Stimulated activated CD8-positive, alpha-beta memory T cell treated with anti-CD3 and anti-CD28 coated beads, Interleukin-7, amount 100 ng/mL, for 1 hour (primary cell): ENCODE data around the gene PPIB.

Source experiments
- DNase-seq, 2 donors: peaks; one replicate each; pipeline ENCODE4 v3.0.0-alpha.2; 2020; ENCODE audit warnings: low read depth in 2 of 2

Gene PPIB

DNA sequence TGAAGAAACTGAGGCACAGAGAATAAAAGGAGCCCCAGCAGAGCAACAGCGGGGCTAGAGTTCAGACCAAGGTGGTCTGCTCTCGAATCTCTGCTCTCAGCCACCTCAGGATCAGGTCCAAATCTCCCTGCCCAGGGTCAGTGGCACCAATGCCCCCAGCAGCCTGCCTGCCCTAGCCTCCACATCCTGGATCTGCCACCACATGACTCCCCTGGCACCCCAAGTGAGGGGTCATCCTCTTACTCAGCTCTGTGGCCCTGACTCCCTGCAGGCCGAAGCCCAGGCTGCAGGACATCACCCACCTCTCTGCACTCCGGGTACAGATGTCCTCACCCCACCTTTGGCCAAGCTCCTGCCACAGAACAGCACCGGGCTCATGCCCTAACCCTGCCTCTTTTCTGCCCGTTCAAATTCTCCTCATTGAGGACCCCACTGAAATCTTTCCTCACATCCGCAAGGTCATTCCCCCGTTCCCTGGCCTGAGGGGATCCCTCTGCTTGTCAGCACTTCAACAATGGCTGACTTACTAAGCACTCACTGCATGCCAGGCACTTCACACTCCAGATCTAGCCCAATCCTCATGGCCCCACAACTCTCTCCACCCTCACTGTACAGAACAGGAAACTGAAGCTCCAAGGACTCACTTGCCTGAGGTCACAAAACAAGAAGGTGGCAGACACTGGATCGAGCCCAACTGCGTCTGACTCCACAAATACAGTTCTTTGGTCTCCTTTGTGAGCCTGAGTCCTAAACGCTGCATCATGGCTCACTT is 4.3 kb downstream of the PPIB start:
- DNase-seq = no peak

GRCh38 chr15:64157599-64158125 is 5.2 kb downstream of the PPIB start:
- DNase-seq = no peak

DNA sequence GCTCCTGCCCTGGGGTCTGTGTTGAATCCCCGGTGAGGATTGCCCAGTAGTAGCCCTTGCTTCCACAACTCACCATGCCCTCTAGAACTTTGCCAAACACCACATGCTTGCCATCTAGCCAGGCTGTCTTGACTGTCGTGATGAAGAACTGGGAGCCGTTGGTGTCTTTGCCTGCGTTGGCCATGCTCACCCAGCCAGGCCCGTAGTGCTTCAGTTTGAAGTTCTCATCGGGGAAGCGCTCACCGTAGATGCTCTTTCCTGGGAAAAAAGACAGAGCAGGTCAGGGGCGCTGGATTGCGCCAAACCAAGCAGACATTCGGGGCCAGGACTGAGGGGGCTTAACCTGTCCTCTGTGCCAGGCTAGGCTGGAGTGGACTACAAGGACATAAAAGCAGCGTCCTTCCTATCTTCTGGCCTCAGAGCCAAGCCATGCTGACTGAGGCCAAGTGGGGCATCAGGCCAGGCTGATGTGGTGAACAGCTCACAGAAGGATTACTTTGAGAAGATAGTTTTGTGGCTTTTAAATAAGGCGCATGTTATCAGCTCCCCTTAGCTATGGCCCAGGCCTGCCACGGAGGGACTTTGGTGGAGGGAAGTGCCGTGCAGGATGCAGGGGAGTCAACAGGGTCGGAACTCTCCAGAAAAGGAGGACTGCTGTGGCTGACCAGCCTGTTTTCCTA is 6.0 kb downstream of the PPIB start:
- no peak for DNase-seq

GRCh38 chr15:64155802-64156651 is 6.8 kb downstream of the PPIB start:
- DNase-seq = no peak

- peak; percentile 83 to 88 for DNase-seq
Observed at GRCh38 chr15:64153480-64154367, 9.1 kb downstream of the PPIB start.

DNA sequence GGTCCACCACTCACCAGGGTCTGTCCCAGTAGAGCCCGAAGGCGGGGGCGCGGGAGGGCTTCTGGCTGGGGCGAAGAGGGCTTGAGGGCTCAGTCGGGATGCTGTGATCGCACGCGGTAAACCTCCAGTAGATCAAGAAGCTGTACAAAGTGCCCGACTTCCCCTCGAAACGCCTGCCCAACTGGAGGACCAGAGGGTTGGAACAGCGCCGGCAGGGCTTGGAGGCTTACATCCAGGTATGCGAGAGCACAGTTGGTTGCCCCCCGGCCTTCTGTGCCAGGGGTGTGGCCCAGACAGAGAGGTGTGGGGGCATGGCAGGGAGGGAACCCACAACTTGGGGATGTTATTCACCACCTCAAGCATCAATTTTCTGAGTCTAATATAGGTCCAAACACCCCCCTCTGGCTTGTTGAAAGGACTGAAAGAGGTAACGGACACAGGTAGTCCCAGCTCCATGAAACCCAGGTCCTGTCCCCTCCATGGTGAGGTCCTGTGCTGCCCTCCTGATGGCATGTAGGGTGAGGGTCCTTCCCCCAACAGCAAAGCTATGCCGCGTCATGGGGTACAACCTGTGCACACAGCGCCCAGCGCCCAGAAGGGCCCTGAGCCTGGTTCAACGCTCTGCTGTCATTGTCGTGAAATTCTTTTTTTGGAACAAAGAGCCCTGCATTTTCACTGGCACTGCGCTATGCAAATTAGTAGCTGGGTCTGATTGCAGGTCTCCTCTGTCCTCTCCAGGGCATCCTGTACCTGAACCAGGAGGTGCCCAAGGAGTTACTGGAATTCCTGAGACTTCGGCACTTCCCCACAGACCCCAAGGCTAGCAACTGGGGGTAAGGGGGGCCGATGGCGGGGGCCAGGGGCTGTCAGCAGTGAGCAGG is 10.1 kb downstream of the PPIB start:
- DNase-seq = no peak

DNA sequence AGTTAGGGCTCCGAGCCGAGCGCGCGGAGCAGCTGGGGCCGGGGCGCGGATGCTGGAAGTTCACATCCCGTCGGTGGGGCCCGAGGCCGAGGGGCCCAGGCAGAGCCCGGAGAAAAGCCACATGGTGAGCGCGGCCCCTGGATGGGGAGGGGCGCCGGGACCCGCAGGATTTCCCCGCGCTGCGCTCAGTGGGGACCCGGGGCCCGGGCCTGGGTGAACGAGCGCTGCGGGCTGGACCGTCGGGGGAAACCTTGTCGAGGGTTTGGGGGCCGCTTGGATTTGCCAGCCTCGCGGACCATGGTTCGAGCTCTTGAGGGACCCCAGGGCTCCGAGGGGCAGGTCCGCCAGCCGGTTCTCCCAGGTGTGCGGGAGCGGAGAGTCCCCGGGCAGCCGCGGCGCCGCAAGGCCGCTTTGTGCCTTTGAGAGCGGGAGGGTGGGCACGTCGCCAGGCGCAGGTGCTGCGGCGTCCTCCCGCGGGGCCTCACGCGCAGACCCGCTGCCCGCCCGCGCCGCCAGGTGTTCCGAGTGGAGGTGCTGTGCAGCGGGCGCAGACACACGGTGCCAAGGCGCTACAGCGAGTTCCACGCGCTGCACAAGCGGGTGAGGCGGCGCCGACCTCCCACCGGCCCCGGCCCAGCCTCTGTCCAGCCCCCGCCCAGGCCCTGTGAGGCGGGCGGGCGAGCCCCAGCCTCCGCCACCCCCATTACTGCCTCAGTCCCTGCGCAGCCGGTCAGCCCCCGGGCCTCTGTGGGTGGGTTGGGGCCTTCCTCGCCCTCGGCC is 10.9 kb downstream of the PPIB start, which contains the start of gene SNX22:
SNX22 (plus strand) TSS at position 5 of the 780 bp plus-strand sequence; CDS start at position 50, 45 bp downstream.
- DNase-seq = no peak

DNA sequence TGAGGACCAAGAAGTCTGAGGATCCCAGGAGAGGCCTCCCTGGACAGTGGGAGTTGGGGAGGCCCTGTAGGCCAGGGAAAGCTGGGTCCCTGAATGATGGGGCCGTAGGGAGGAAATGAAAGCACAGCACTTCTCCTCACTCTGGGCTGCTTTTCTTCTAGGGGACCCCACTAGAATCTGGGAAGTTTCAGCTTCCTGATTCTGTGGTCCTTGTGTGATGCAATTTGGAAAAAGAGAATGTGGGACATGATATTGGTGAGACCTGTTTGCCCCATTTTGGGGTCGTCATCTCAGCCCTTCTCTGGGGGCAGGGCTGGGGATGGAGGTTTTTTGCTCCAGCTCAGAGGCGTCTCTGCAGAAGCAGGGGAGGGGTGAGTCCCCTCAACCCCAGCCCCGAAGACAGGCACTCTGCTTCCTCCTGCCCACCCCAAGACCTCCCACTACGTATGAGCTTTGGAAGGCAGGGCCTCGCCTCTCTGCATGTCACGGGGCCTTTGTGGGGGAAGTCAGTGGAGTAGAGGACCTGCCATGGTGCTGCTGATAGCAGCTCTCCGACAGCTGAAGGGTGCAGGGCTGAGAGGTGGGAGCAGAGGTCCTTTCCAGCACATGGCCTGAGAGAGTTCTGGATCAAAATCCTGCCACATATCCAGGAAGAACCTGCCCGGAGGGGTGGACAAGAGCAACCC is 12.8 kb downstream of the PPIB start:
- no peak for DNase-seq

- DNase-seq = no peak
Observed at GRCh38 chr15:64149424-64149823, 13.4 kb downstream of the PPIB start.

DNA sequence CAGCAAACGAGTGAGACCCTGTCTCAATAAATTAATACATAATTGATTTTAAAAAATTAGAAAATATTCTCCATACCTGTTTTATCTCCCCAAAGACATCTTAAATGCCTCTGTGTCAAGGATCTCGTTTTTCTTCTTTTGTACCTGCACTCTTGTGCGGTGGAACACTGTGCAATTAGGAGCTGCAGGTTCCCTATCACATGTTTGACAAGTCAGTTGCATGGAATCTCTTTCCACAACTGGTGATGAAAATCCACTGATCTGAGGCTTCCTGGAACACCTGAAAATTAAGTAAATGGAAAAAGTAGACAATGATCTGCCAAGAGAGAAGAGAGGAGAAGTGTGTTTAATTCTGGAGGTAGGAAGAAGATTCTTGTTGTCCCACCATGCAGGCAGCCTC is 14.2 kb downstream of the PPIB start:
- DNase-seq = no peak

GRCh38 chr15:64148168-64148567 is 14.7 kb downstream of the PPIB start:
- DNase-seq = no peak

GRCh38 chr15:64146885-64147681 is 15.7 kb downstream of the PPIB start:
- no peak for DNase-seq

DNA sequence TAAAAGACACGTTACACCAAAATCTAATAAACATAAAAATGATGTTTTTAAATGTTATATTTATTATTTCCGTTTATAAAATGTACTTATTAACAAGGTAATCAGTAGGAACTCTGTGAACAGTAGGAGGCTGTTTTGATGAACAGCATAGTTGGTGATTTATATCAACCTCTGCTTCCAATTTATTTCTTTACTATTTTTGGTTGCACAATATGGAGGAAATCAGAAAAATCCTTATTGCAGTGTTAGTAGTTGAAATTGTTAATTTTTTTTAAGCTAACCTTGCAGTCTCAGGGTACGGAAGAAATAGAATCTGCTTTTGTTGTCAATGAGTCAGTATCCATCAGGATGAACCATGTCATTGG is 16.3 kb downstream of the PPIB start:
- no peak for DNase-seq

- DNase-seq = no peak
Observed at GRCh38 chr15:64146041-64146440, 16.8 kb downstream of the PPIB start.

DNA sequence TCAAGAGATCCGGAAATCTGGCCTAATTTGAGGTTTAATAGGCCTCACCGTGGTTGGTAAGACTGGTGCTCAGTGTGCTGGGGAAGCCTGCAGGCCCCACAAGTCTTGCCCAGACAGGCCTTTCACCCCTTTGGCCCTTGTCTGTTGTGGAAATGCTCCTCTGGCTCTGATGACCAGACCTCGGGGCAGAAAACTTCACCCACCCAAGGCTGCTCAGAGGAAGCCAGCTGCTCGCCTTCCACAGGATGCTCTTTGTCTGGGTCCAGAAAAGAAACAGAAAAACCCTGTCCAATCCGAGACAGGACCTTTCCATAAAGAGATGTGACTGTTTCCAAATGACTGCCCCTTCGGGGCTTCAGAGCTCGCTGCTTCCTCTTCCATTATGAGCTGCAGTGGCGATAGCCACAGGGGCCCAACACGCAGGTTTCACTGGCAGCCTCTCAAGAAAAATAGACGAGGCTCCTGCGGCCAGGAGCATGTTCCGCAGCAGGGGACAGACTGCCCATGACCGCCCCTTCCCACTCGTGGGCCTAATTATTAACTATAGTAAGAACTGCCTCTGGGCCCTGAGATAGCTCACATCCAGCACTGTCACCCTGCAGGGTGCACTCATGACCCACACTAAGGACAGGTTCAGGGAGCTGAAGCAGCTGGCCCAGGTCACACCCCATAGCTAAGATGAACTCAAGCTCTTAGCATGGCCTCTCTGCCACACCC is 18.1 kb downstream of the PPIB start:
- no peak for DNase-seq

- DNase-seq = no peak
Observed at GRCh38 chr15:64144192-64144564, 18.6 kb downstream of the PPIB start.

- no peak for DNase-seq
Observed at GRCh38 chr15:64143276-64143675, 19.5 kb downstream of the PPIB start.
